Psoas muscle (tissue), 8 donors: ENCODE data around the gene TAS2R4. TPM values are rescaled to one million over a fixed set of nuclear protein-coding genes. Genes with fewer than 3 reads are reported as not detected.
"Not testable (repeated sequence)": the region's sequence is repeated elsewhere in the genome, so short reads cannot be mapped to it uniquely, and the experiment has no call there.

ENCODE experiments used
- ATAC-seq, 4 donors: fragments of 200-7000 bp; cut with Tn5 transposase; one replicate each; pipeline ENCODE4 v1.9.1; 2020; ENCODE audit warnings: moderate library complexity in 3 of 4, mild to moderate bottlenecking in 2 of 4
- DNase-seq, 2 donors: peaks; one replicate each; pipeline ENCODE4 v3.0.0-alpha.2; 2020
- H3K27ac ChIP-seq: fragments of 200-600 bp; one replicate; pipeline ENCODE4 v1.8.0; 2022
- H3K27me3 ChIP-seq, 3 donors: fragments of 200-600 bp in 1 of 3; one replicate each; pipeline versions ENCODE4 v1.6.1 to v1.8.0; 2013 to 2022; ENCODE audit warnings: low read length in 2 of 3, mild to moderate bottlenecking in 2 of 3, moderate library complexity in 1 of 3; ENCODE audit not compliant: insufficient read depth in 3 of 3
- H3K36me3 ChIP-seq, 2 donors: fragments of 200-600 bp in 1 of 2; one replicate each; pipeline versions ENCODE4 v1.6.1 to v1.8.0; 2013 to 2022; ENCODE audit warnings: low read depth in 1 of 2, mild to moderate bottlenecking in 1 of 2, moderate library complexity in 1 of 2; ENCODE audit not compliant: insufficient read depth in 1 of 2
- H3K4me1 ChIP-seq: fragments of 200-600 bp; one replicate; pipeline ENCODE4 v1.8.0; 2022
- H3K4me3 ChIP-seq: fragments of 200-600 bp; one replicate; pipeline ENCODE4 v1.8.0; 2022; ENCODE audit warnings: mild to moderate bottlenecking
- H3K9me3 ChIP-seq: fragments of 200-600 bp; one replicate; pipeline ENCODE4 v1.8.0; 2022
- WGBS, 3 donors: extraction: QIAGEN DNeasy Blood & Tissue Kit; methylation state at CpG; one replicate each; pipeline versions ENCODE4 v1.1.6 to v1.1.7; 2013; 5-methylcytosine and 5-hydroxymethylcytosine counted together
- intact Hi-C, 2 donors: fragments of 100-400 bp; cut with DNase I; formaldehyde crosslinking; loops; one replicate each; pipeline versions ENCODE4 v1.11.0 to v1.14.2; 2022
- polyA plus RNA-seq, 3 donors: library from polyadenylated mRNA; stranded (reverse); fragments of 200-250 nt; gene quantifications; one replicate each; pipeline ENCODE4 v1.2.3, GENCODE V29; 2013
- total RNA-seq, 4 donors: library from RNA; stranded (reverse); fragmentation: NEBNext Ultra II Directional in 2 of 4; extraction: Animal tissue kit (Norgen Biotek cat#: 25700) in 2 of 4; gene quantifications; one replicate each; pipeline versions ENCODE4 v1.2.1 to v1.2.4, GENCODE V29; 2021 to 2023
- TF ChIP-seq, protein P1 (sequence below): fragments of 200-600 bp; IDR thresholded peaks from one replicate; pipeline ENCODE4 v1.8.0; 2022; ENCODE audit warnings: antibody characterized with exemption
- donor health status: healthy with polysubstance abuse.
- donor health status: DM: no; HTN: no; CAD: no; lungs with moderate emphysema.
- donor health status: Bipolar disorder and iron deficiency.
- donor health status: healthy.
- donor health status: DM: yes; HTN: yes; CAD: no.
- donor health status: DM: no; HTN: no; CAD: no.
- donor health status: DM: no; HTN: no; CAD: no.
- donor health status: DM: yes; HTN: yes; CAD: no.

The TAS2R4 gene
- total and polyA plus RNA-seq, 7 donors = 0.04 to 0.60 (median 0.15) TPM

DNA sequence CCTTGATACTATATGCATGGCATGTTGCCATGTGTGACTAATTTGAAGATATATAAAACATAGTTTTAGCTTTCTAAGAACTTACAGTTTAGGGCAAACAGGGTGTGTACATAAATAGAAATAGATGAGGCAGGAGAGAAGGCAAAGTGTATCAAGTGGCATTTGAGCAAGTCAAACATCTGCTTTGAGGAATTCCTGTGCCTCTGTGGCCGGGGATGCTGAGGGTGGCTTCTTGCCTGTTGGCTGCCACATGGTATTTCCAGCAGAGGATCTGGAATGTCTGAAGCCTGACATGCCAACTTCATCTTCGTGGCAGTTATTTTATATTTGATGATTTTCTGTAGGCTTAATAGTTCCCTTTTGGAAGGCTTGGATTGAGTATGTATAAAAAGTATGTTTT is 32.3 kb upstream of the TAS2R4 start:
- H3K27ac ChIP-seq = no peak overlapping the region
- H3K4me1 ChIP-seq = peaks cover 8% of the 10 kb centered on the region
- peaks cover 9 to 100% of the 10 kb centered on the region in 2 donors for H3K36me3 ChIP-seq
- H3K4me3 ChIP-seq = no peak overlapping the region
- intact Hi-C loops = no loop called here
- no peak for DNase-seq
- no peaks in the 10 kb centered on the region for H3K27me3 ChIP-seq
- TF ChIP-seq, protein P1, sequence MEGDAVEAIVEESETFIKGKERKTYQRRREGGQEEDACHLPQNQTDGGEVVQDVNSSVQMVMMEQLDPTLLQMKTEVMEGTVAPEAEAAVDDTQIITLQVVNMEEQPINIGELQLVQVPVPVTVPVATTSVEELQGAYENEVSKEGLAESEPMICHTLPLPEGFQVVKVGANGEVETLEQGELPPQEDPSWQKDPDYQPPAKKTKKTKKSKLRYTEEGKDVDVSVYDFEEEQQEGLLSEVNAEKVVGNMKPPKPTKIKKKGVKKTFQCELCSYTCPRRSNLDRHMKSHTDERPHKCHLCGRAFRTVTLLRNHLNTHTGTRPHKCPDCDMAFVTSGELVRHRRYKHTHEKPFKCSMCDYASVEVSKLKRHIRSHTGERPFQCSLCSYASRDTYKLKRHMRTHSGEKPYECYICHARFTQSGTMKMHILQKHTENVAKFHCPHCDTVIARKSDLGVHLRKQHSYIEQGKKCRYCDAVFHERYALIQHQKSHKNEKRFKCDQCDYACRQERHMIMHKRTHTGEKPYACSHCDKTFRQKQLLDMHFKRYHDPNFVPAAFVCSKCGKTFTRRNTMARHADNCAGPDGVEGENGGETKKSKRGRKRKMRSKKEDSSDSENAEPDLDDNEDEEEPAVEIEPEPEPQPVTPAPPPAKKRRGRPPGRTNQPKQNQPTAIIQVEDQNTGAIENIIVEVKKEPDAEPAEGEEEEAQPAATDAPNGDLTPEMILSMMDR = no peak
- ATAC-seq = no peak
- no peaks in the 10 kb centered on the region for H3K9me3 ChIP-seq
- WGBS, 3 donors = 31 to 38% (median 33%) methylated on average over 2 of the region's 2 CpGs

DNA sequence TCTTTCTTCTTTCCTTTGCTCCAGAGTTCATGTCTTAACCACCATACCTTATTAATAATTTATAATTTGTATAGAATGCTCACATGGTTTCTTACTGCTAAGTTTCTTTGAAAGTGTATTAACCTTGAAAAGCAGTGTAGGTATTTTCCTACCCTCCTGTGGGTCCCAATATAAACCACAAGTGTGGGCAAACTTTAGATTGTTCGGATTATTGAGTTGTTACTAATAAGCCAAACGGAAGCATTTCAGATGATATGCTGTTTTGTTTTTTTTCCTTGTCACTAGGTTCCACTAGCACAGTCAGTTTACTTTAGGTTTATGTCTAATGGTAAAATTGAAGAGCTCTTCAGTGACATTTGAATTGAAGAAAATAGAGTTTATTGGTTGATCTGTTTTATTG is 28.1 kb upstream of the TAS2R4 start:
- TF ChIP-seq, protein P1 = no peak
- intact Hi-C loops = no loop called here
- Histone ChIP-seq H3K27me3 (no peaks in the 10 kb centered on the region), H3K4me3 (no peak overlapping the region), H3K36me3 (peaks cover 17 to 99% of the 10 kb centered on the region in 2 donors), H3K9me3 (peaks cover 16% of the 10 kb centered on the region), H3K27ac (no peak overlapping the region), H3K4me1 (no peaks in the 10 kb centered on the region)
- WGBS, 3 donors = 92 to 96% (median 94%) methylated on average over 2 of the region's 2 CpGs
- no peak for DNase-seq
- ATAC-seq = no peak

- ATAC-seq, H3K4me1 ChIP-seq, H3K27ac ChIP-seq, DNase-seq, H3K4me3 ChIP-seq, H3K27me3 ChIP-seq, intact Hi-C loops: not testable (repeated sequence)
- peaks cover 16% of the 10 kb centered on the region for H3K9me3 ChIP-seq
- peaks cover 16 to 81% of the 10 kb centered on the region in 2 donors for H3K36me3 ChIP-seq
- 98 to 100% (median 99%) methylated on average over 10 of the region's 10 CpGs for WGBS, 3 donors
These were observed 24.6 kb upstream of the TAS2R4 start for GRCh38 chr7:141751904-141752303.

GRCh38 chr7:141752634-141753033 is 23.8 kb upstream of the TAS2R4 start:
- Histone ChIP-seq H3K27me3 (no peaks in the 10 kb centered on the region), H3K36me3 (peaks cover 20 to 79% of the 10 kb centered on the region in 2 donors), H3K9me3 (peaks cover 16% of the 10 kb centered on the region), H3K27ac (no peak overlapping the region), H3K4me1 (no peaks in the 10 kb centered on the region), H3K4me3 (no peak overlapping the region)
- TF ChIP-seq, protein P1 = no peak
- intact Hi-C loops = no loop called here
- no peak for DNase-seq
- 96 to 98% (median 97%) methylated on average over 13 of the region's 13 CpGs for WGBS, 3 donors
- no peak for ATAC-seq

DNA sequence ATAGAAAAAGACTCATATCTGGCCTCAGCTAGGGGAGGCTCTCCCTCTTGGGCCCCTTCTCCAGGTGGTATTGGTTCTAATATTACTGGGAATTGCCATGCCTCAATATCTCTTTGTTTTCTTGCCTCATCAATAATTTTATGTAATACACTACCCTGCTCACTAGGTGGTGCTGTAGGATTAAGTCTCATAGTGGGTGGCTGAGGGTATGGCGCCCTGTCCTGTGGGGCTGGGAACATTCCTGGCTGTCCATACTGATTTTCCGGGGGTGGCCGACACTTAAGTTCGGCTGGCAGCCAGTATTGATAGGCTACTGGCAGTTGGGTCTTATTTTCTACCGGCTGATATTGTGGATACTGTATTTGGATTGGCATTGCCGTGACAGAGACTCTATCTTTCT is 21.5 kb upstream of the TAS2R4 start:
- no peak for ATAC-seq
- H3K9me3 ChIP-seq = peaks cover 16% of the 10 kb centered on the region
- 86 to 98% (median 88%) methylated on average over 6 of the region's 6 CpGs for WGBS, 3 donors
- TF ChIP-seq, protein P1 = no peak
- H3K4me3 ChIP-seq = no peak overlapping the region
- H3K27me3 ChIP-seq = no peaks in the 10 kb centered on the region
- no peaks in the 10 kb centered on the region for H3K4me1 ChIP-seq
- peaks cover 17 to 75% of the 10 kb centered on the region in 2 donors for H3K36me3 ChIP-seq
- no peak overlapping the region for H3K27ac ChIP-seq
- DNase-seq = no peak
- intact Hi-C loops = no loop called here
